K562 (cell line): ENCODE results near the gene DGKB. TPM values are rescaled to one million over a fixed set of nuclear protein-coding genes. Genes with fewer than 3 reads are reported as not detected.

Experiments
- ATAC-seq: fragments of 200-7000 bp; cut with Tn5 transposase; 3 replicates; pipeline ENCODE4 v1.9.1; 2020; ENCODE audit warnings: moderate library complexity
- BruUV-seq: library from RNA; stranded (reverse); fragments of 400-500 nt; replicated peaks from 2 replicates; lab custom pipeline; 2021; lab: Mats Ljungman, UMichigan
- CTCF ChIA-PET: fragments of 300-600 bp; formaldehyde crosslinking; extraction: SDS; loops from one replicate; lab custom pipeline; 2021; ENCODE audit warnings: low intra/inter-chr PET ratio; lab: Yijun Ruan, JAX
- POLR2A ChIA-PET: fragments of 300-600, 350-650 bp; sonication (Branson Sonifier 250); formaldehyde crosslinking; extraction: SDS; loops from one replicate; lab custom pipeline; 2021; ENCODE audit warnings: antibody characterized with exemption, inconsistent platforms; lab: Yijun Ruan, JAX
- DNase-seq, 4 experiments: peaks; one replicate each; pipeline versions ENCODE4 v3.0.0 to v3.0.0-alpha.2; 2011 to 2018; ENCODE audit warnings: low spot score in 3 of 4, mixed read lengths in 3 of 4; ENCODE audit errors: extremely low read depth in 1 of 4
- FAIRE-seq: peaks from 2 replicates; lab custom pipeline; 2011; peaks lifted over from hg19 to GRCh38; lab: Jason Lieb, UNC
- H2AFZ ChIP-seq: 2 replicates; pipeline ENCODE4 v1.6.0; 2011; ENCODE audit warnings: low read depth, low read length, control low read depth, inconsistent platforms
- H3K27ac ChIP-seq: fragments of 200-600 bp; 3 replicates; pipeline ENCODE4 v1.8.0; 2011; ENCODE audit warnings: low read depth, mild to moderate bottlenecking, control low read depth, inconsistent platforms, low read length, moderate library complexity, mixed read lengths; ENCODE audit errors: extremely low read depth
- H3K27me3 ChIP-seq, 2 experiments: fragments of 300-600 bp in 1 of 2; 2 replicates in 1 of 2; 3 replicates in 1 of 2; pipeline versions ENCODE4 v1.6.0 to v1.8.0; 2011; ENCODE audit warnings: inconsistent platforms in 2 of 2, low read length in 2 of 2, mild to moderate bottlenecking in 1 of 2, mixed read lengths in 1 of 2, moderate library complexity in 1 of 2; ENCODE audit not compliant: control insufficient read depth in 2 of 2, insufficient read depth in 2 of 2
- H3K36me3 ChIP-seq: fragments of 300-600 bp; 3 replicates; pipeline ENCODE4 v1.8.0; 2011; ENCODE audit warnings: mild to moderate bottlenecking, low read length, inconsistent platforms; ENCODE audit not compliant: control insufficient read depth, insufficient read depth
- H3K4me1 ChIP-seq, 2 experiments: fragments of 200-600 bp in 1 of 2; replicated peaks in 1 of 2; 2 replicates in 1 of 2; 3 replicates in 1 of 2; pipeline versions ENCODE4 v1.5.1 to v1.8.0; 2011; ENCODE audit warnings: inconsistent platforms in 2 of 2, low read length in 2 of 2, mild to moderate bottlenecking in 1 of 2, mixed read lengths in 1 of 2, moderate library complexity in 1 of 2; ENCODE audit not compliant: control insufficient read depth in 2 of 2, insufficient read depth in 2 of 2
- H3K4me2 ChIP-seq: 2 replicates; pipeline ENCODE4 v1.6.1; 2011; ENCODE audit warnings: low read length, control low read depth, inconsistent platforms, mixed read lengths; ENCODE audit not compliant: insufficient read depth
- H3K4me3 ChIP-seq: fragments of 200-600 bp; sonication (generic), shearing (Covaris generic); 2 replicates; pipeline ENCODE4 v1.5.1; 2016; ENCODE audit warnings: control low read depth, inconsistent platforms
- H3K79me2 ChIP-seq: fragments of 200-600 bp; 3 replicates; pipeline ENCODE4 v1.8.0; 2011; ENCODE audit warnings: low read length, inconsistent platforms; ENCODE audit not compliant: control insufficient read depth, insufficient read depth
- H3K9ac ChIP-seq, 2 experiments: 2 replicates each; pipeline versions ENCODE4 v1.6.0 to v1.6.1; 2011; ENCODE audit warnings: low read depth in 2 of 2, low read length in 2 of 2, control low read depth in 1 of 2, inconsistent platforms in 1 of 2, mild to moderate bottlenecking in 1 of 2, mixed read lengths in 1 of 2; ENCODE audit not compliant: insufficient read depth in 1 of 2
- H3K9me1 ChIP-seq: one replicate; pipeline ENCODE4 v1.6.0; 2011; ENCODE audit warnings: inconsistent platforms, mild to moderate bottlenecking, low read length, moderate library complexity; ENCODE audit not compliant: control insufficient read depth, insufficient read depth
- H3K9me3 ChIP-seq: replicated peaks from 2 replicates; pipeline ENCODE4 v1.5.1; 2011; ENCODE audit warnings: low read depth, low read length, inconsistent platforms; ENCODE audit not compliant: control insufficient read depth, insufficient read depth
- H4K20me1 ChIP-seq: replicated peaks from 2 replicates; pipeline ENCODE4 v1.6.1; 2011; ENCODE audit warnings: low read length, inconsistent platforms, mixed read lengths; ENCODE audit not compliant: control insufficient read depth, insufficient read depth
- CHCHD3 ChIP-seq: fragments of 250-450 bp; sonication (Bioruptor Pico); IDR thresholded peaks from 2 replicates; pipeline ENCODE4 v2.1.2; 2022; ENCODE audit warnings: mild to moderate bottlenecking
- FOXJ2 ChIP-seq: fragments of 200-800 bp; sonication (Bioruptor generic); IDR thresholded peaks from 2 replicates; pipeline ENCODE4 v1.6.1; 2016; ENCODE audit warnings: missing genetic modification characterization, missing compliant biosample characterization
- HMG20A ChIP-seq: fragments of 450-650 bp; formaldehyde crosslinking; conservative IDR thresholded peaks from 2 replicates; pipeline ENCODE4 v1.4.0; 2020; ENCODE audit warnings: mild to moderate bottlenecking, mixed read lengths
- TCF15 ChIP-seq: fragments of 250-450 bp; sonication (Bioruptor Pico); IDR thresholded peaks from 2 replicates; pipeline ENCODE4 v1.8.0; 2022; ENCODE audit warnings: moderate library complexity, mild to moderate bottlenecking, inconsistent platforms
- ZNF124 ChIP-seq: sonication (generic); formaldehyde crosslinking; IDR thresholded peaks from 2 replicates; pipeline ENCODE4 v1.8.1; 2022; ENCODE audit warnings: missing genetic modification reagents
- ZNF449 ChIP-seq: fragments of 250-450 bp; sonication (Bioruptor Pico); IDR thresholded peaks from 2 replicates; pipeline ENCODE4 v1.8.0; 2022; ENCODE audit warnings: moderate library complexity, mild to moderate bottlenecking, inconsistent platforms
- WGBS: fragments of 100-300 bp; shearing (Covaris generic); methylation state at CpG from one replicate; pipeline ENCODE4 v1.1.6; 2016; ENCODE audit warnings: low coverage, mixed read lengths; ENCODE audit not compliant: insufficient coverage; ENCODE audit errors: missing lambda C conversion rate; 5-methylcytosine and 5-hydroxymethylcytosine counted together
- in situ Hi-C: fragments of 300-500 bp; cut with MboI; formaldehyde crosslinking; loops from 4 replicates; pipeline ENCODE4 v1.15.0; 2018; ENCODE audit warnings: inconsistent platforms, mixed read lengths
- intact Hi-C: fragments of 100-400 bp; cut with micrococcal nuclease; formaldehyde crosslinking; loops from 2 replicates; pipeline ENCODE4 v1.14.2; 2022
- polyA plus RNA-seq, 8 experiments: library from polyadenylated mRNA; depleted of rRNA in 4 of 8; stranded (reverse) in 5 of 8; unstranded in 3 of 8; fragments of >200 nt; fragmentation: Nextera tagmentation in 2 of 8; fragmentation: Illumina TruSeq in 1 of 8; extraction: Ambion mirVana in 2 of 8; extraction: Trizol in 1 of 8; gene quantifications; 2 replicates each; pipeline versions ENCODE4 v1.2.1 to v1.2.3, GENCODE V29; 2011 to 2014; ENCODE audit warnings: inconsistent platforms in 1 of 8, missing spikeins in 1 of 8
- total RNA-seq, 7 experiments: library from RNA; depleted of rRNA in 6 of 7; stranded (reverse); fragments of >200 nt in 6 of 7; fragmentation: Illumina TruSeq in 2 of 7; extraction: Trizol in 2 of 7; gene quantifications; 2 replicates each; pipeline versions ENCODE4 v1.2.1 to v1.2.3, GENCODE V29; 2011 to 2021; ENCODE audit warnings: low replicate concordance in 1 of 7
- TF ChIP-seq, protein P1 (sequence below): fragments of 250-450 bp; sonication (Bioruptor Pico); IDR thresholded peaks from 2 replicates; pipeline ENCODE4 v1.4.0; 2020; ENCODE audit warnings: mild to moderate bottlenecking, moderate library complexity

The DGKB gene
- total and polyA plus RNA-seq, 9 of the 15 experiments (the other 6 are each of a cell fraction or from before 2014, with no cell fraction given): 0.01 TPM; not detected in 8

- Histone ChIP-seq H3K4me3 (no peak overlapping the region), H2AFZ (no peak overlapping the region), H3K4me2 (no peak overlapping the region), H3K36me3 (no peaks in the 10 kb centered on the region), H3K27me3 (no peaks in the 10 kb centered on the region), H3K79me2 (no peaks in the 10 kb centered on the region), H4K20me1 (no peaks in the 10 kb centered on the region), H3K9me3 (0 out of 2 replicates have a peak, but pooled peaks cover 2% of the 10 kb centered on the region), H3K9me1 (no peaks in the 10 kb centered on the region), H3K27ac (no peak overlapping the region), H3K4me1 (no peaks in the 10 kb centered on the region), H3K9ac (no peak overlapping the region)
- CTCF ChIA-PET: no interaction called here
- ATAC-seq: no peak
- POLR2A ChIA-PET: no interaction called here
- no TSS peak for BruUV-seq
- DNase-seq: no peak
- intact Hi-C loops (no loop called here), in situ Hi-C loops (no loop called here)
- TF ChIP-seq ZNF124 (CRISPR knock-in tag): no peak
- TF ChIP-seq FOXJ2: no peak
- TF ChIP-seq ZNF449 (CRISPR knock-in tag): no peak
- TF ChIP-seq, protein P1, sequence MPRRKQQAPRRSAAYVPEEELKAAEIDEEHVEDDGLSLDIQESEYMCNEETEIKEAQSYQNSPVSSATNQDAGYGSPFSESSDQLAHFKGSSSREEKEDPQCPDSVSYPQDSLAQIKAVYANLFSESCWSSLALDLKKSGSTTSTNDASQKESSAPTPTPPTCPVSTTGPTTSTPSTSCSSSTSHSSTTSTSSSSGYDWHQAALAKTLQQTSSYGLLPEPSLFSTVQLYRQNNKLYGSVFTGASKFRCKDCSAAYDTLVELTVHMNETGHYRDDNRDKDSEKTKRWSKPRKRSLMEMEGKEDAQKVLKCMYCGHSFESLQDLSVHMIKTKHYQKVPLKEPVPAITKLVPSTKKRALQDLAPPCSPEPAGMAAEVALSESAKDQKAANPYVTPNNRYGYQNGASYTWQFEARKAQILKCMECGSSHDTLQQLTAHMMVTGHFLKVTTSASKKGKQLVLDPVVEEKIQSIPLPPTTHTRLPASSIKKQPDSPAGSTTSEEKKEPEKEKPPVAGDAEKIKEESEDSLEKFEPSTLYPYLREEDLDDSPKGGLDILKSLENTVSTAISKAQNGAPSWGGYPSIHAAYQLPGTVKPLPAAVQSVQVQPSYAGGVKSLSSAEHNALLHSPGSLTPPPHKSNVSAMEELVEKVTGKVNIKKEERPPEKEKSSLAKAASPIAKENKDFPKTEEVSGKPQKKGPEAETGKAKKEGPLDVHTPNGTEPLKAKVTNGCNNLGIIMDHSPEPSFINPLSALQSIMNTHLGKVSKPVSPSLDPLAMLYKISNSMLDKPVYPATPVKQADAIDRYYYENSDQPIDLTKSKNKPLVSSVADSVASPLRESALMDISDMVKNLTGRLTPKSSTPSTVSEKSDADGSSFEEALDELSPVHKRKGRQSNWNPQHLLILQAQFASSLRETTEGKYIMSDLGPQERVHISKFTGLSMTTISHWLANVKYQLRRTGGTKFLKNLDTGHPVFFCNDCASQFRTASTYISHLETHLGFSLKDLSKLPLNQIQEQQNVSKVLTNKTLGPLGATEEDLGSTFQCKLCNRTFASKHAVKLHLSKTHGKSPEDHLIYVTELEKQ (CRISPR knock-in tag): no peak
- TF ChIP-seq TCF15 (CRISPR knock-in tag): no peak
- TF ChIP-seq HMG20A (CRISPR knock-in tag): no peak
- no peak for TF ChIP-seq CHCHD3
- FAIRE-seq: no peak
- 0% methylated on average over 3 of the region's 3 CpGs for WGBS
Observed at GRCh38 chr7:14385074-14385473, 517.5 kb downstream of the DGKB start.
